GM18498 (cell line): ENCODE results near the gene MAP4K2.

Experiments used
- ATAC-seq: cut with Tn5 transposase; IDR thresholded peaks from one replicate; pipeline ENCODE4 v1.9.1; 2021; ENCODE audit warnings: mild to moderate bottlenecking, moderate library complexity; ENCODE audit not compliant: unreplicated experiment

MAP4K2 gene

GRCh38 chr11:64742889-64743590, 60.0 kb downstream of the MAP4K2 start:
- no peak for ATAC-seq

- ATAC-seq, result no peak
These were observed 60.7 kb downstream of the MAP4K2 start for GRCh38 chr11:64742087-64742888.

- ATAC-seq, result no peak
These were observed 61.5 kb downstream of the MAP4K2 start for GRCh38 chr11:64741375-64742086.

GRCh38 chr11:64739871-64740270, 63.1 kb downstream of the MAP4K2 start:
- ATAC-seq, result no peak

GRCh38 chr11:64736654-64737053, 66.4 kb downstream of the MAP4K2 start:
- ATAC-seq, result no peak

- no peak for ATAC-seq
These were observed 67.2 kb downstream of the MAP4K2 start for GRCh38 chr11:64735725-64736259.
